ENCODE data around the gene BSG.

GRCh38 chr19:596263-596655, 23.9 kb downstream of the BSG start:
- TF ChIP-seq CTCF (IDR thresholded peaks at IDR 0.05): no peak
- TF ChIP-seq POLR2AphosphoS5 (IDR thresholded peaks at IDR 0.05): no peak
- TF ChIP-seq POLR2A (IDR thresholded peaks at IDR 0.05): no peak
